Naive B cell (primary cell): ENCODE measurements around the gene ECI2. TPM values are rescaled to one million over a fixed set of nuclear protein-coding genes. Genes with fewer than 3 reads are reported as not detected.

Experiments
- ATAC-seq, 2 donors: fragments of 150-1000 bp; cut with Tn5 transposase; 2 replicates each; pipeline ENCODE4 v1.10.0; 2021; ENCODE audit warnings: low read depth in 2 of 2, mild to moderate bottlenecking in 2 of 2, moderate library complexity in 2 of 2
- DNase-seq: peaks from one replicate; pipeline ENCODE4 v3.0.0; 2022
- H3K27ac Mint-ChIP-seq, 6 donors: one replicate each; pipeline ENCODE4 v1.8.0; 2020 to 2022; ENCODE audit warnings: mild to moderate bottlenecking in 6 of 6, mixed read lengths in 6 of 6, moderate library complexity in 5 of 6, inconsistent platforms in 2 of 6
- H3K27me3 Mint-ChIP-seq, 3 donors: one replicate each; pipeline ENCODE4 v1.8.0; 2021 to 2022; ENCODE audit warnings: mixed read lengths in 3 of 3, mild to moderate bottlenecking in 1 of 3
- H3K36me3 Mint-ChIP-seq, 2 donors: one replicate each; pipeline ENCODE4 v1.8.0; 2020 to 2022; ENCODE audit warnings: mixed read lengths in 2 of 2, inconsistent platforms in 1 of 2, mild to moderate bottlenecking in 1 of 2
- H3K4me1 Mint-ChIP-seq, 3 donors: one replicate each; pipeline ENCODE4 v1.8.0; 2020 to 2022; ENCODE audit warnings: mixed read lengths in 3 of 3, inconsistent platforms in 1 of 3, mild to moderate bottlenecking in 1 of 3, moderate library complexity in 1 of 3
- H3K4me3 Mint-ChIP-seq, 8 donors: one replicate each; pipeline ENCODE4 v1.8.0; 2020 to 2022; ENCODE audit warnings: mild to moderate bottlenecking in 8 of 8, mixed read lengths in 8 of 8, moderate library complexity in 8 of 8, inconsistent platforms in 2 of 8
- H3K9me3 Mint-ChIP-seq, 7 donors: one replicate each; pipeline ENCODE4 v1.8.0; 2020 to 2022; ENCODE audit warnings: mixed read lengths in 7 of 7, mild to moderate bottlenecking in 5 of 7, inconsistent platforms in 2 of 7, moderate library complexity in 1 of 7
- polyA plus RNA-seq, 6 donors: library from polyadenylated mRNA; unstranded; fragments of 300-500 nt; fragmentation: Illumina TruSeq; gene quantifications; one replicate each; pipeline ENCODE4 v1.2.3, GENCODE V29; 2021; ENCODE audit warnings: low read depth in 6 of 6

ECI2 gene
- polyA plus RNA-seq, 6 donors from 2014 or later = 25.5 to 64.8 (median 47.7) TPM

- Mint-ChIP-seq H3K4me3 (no peak overlapping the region), H3K4me1 (no peaks in the 10 kb centered on the region), H3K36me3 (no peaks in the 10 kb centered on the region), H3K27ac (no peak overlapping the region), H3K27me3 (peaks cover 11 to 18% (median 12%) of the 10 kb centered on the region in 3 donors), H3K9me3 (no peaks in the 10 kb centered on the region)
- ATAC-seq (no peak), DNase-seq (no peak)
Observed at GRCh38 chr6:4084444-4085331, 50.7 kb downstream of the ECI2 start.

GRCh38 chr6:4078691-4079471 lies 56.5 kb downstream of the ECI2 start, which contains the start of gene FAM217A:
Gene FAM217A (minus strand): TSS chr6:4079137. CDS start chr6:4077414, 1,723 bp downstream.
- Mint-ChIP-seq H3K9me3 (no peaks in the 10 kb centered on the region), H3K4me3 (no peak within 1 kb of the TSS), H3K4me1 (no peaks in the 10 kb centered on the region), H3K27ac (peak within 1 kb of the TSS in 1 of 6 donors; percentile 26), H3K36me3 (no peaks in the 10 kb centered on the region), H3K27me3 (peaks cover 23 to 39% (median 30%) of the 10 kb centered on the region in 3 donors)
- ATAC-seq (no peak), DNase-seq (no peak)

- Mint-ChIP-seq H3K9me3 (no peaks in the 10 kb centered on the region), H3K4me3 (no peak overlapping the region), H3K27ac (no peak overlapping the region), H3K36me3 (no peaks in the 10 kb centered on the region), H3K4me1 (no peaks in the 10 kb centered on the region), H3K27me3 (peaks cover 14 to 21% (median 19%) of the 10 kb centered on the region in 3 donors)
- DNase-seq (no peak), ATAC-seq (no peak)
Observed at GRCh38 chr6:4074478-4075235, 60.7 kb downstream of the ECI2 start.

- H3K27me3 Mint-ChIP-seq = peaks cover 0 to 5% (median 0%) of the 10 kb centered on the region in 3 donors
- H3K9me3 Mint-ChIP-seq = no peaks in the 10 kb centered on the region
- no peaks in the 10 kb centered on the region for H3K4me1 Mint-ChIP-seq
- H3K36me3 Mint-ChIP-seq = no peaks in the 10 kb centered on the region
- no peak overlapping the region for H3K27ac Mint-ChIP-seq
- DNase-seq = no peak
- peak overlapping the region in 1 of 8 donors; percentile 42 for H3K4me3 Mint-ChIP-seq
- ATAC-seq = no peak
Observed at GRCh38 chr6:4071330-4071729, 64.0 kb downstream of the ECI2 start.

- Mint-ChIP-seq H3K4me1 (peaks cover 0 to 3% (median 0%) of the 10 kb centered on the region in 3 donors), H3K4me3 (no peak overlapping the region), H3K9me3 (no peaks in the 10 kb centered on the region), H3K27ac (no peak overlapping the region), H3K27me3 (no peaks in the 10 kb centered on the region), H3K36me3 (peaks cover 0 to 12% of the 10 kb centered on the region in 2 donors)
- DNase-seq (no peak), ATAC-seq (no peak)
Observed at GRCh38 chr6:4069199-4069598, 66.2 kb downstream of the ECI2 start.

GRCh38 chr6:4067673-4068072 lies 67.7 kb downstream of the ECI2 start:
- Mint-ChIP-seq H3K9me3 (no peaks in the 10 kb centered on the region), H3K4me3 (no peak overlapping the region), H3K27me3 (no peaks in the 10 kb centered on the region), H3K4me1 (peaks cover 0 to 3% (median 0%) of the 10 kb centered on the region in 3 donors), H3K36me3 (peaks cover 0 to 16% of the 10 kb centered on the region in 2 donors), H3K27ac (peak overlapping the region in 2 of 6 donors; percentile 2 to 44)
- DNase-seq = no peak
- no peak for ATAC-seq

- H3K36me3 Mint-ChIP-seq = peaks cover 0 to 16% of the 10 kb centered on the region in 2 donors
- H3K4me3 Mint-ChIP-seq = no peak overlapping the region
- peak overlapping the region in 4 of 6 donors; percentile 24 to 90 (median 32) for H3K27ac Mint-ChIP-seq
- no peaks in the 10 kb centered on the region for H3K9me3 Mint-ChIP-seq
- DNase-seq (no peak), ATAC-seq (no peak)
- H3K4me1 Mint-ChIP-seq = peaks cover 0 to 3% (median 0%) of the 10 kb centered on the region in 3 donors
- no peaks in the 10 kb centered on the region for H3K27me3 Mint-ChIP-seq
Observed at GRCh38 chr6:4066029-4066755, 69.2 kb downstream of the ECI2 start.

Other genes starting within 250 kb of the ECI2 start
- gene FAM217A, start 56.4 kb downstream of the ECI2 start, polyA plus RNA-seq = not detected